HUES6 (cell line): Measurements from ENCODE around the gene CDH18.

Source experiments
- H3K27ac ChIP-seq: 2 replicates; pipeline ENCODE4 v1.7.0; 2013; ENCODE audit warnings: low read depth, mild to moderate bottlenecking, low read length, inconsistent platforms
- H3K27me3 ChIP-seq: 2 replicates; pipeline ENCODE4 v1.6.1; 2013; ENCODE audit warnings: low read length; ENCODE audit not compliant: control insufficient read depth, insufficient read depth
- H3K36me3 ChIP-seq: 2 replicates; pipeline ENCODE4 v1.6.1; 2013; ENCODE audit warnings: low read length; ENCODE audit not compliant: control insufficient read depth, insufficient read depth
- H3K4me1 ChIP-seq: 2 replicates; pipeline ENCODE4 v1.6.1; 2013; ENCODE audit warnings: low read length; ENCODE audit not compliant: control insufficient read depth, insufficient read depth
- H3K4me3 ChIP-seq: 2 replicates; pipeline ENCODE4 v1.5.1; 2013; ENCODE audit warnings: low read depth, low read length
- H3K9ac ChIP-seq: one replicate; pipeline ENCODE4 v1.6.1; 2013; ENCODE audit warnings: mild to moderate bottlenecking, low read length
- H3K9me3 ChIP-seq: 2 replicates; pipeline ENCODE4 v1.6.1; 2013; ENCODE audit warnings: low read depth, low read length; ENCODE audit not compliant: control insufficient read depth, insufficient read depth

The CDH18 gene

GRCh38 chr5:19987612-19988361 lies at the start of gene CDH18:
CDH18 (minus strand) TSS chr5:19988200; CDS start chr5:19838986, 149,214 bp downstream.
- H3K9ac ChIP-seq: peak within 1 kb of the TSS; percentile 7
- H3K36me3 ChIP-seq: no peaks in the 10 kb centered on the region
- peaks cover 45% of the 10 kb centered on the region for H3K27me3 ChIP-seq
- 0 out of 2 replicates have a peak, but pooled peaks cover 4% of the 10 kb centered on the region for H3K4me1 ChIP-seq
- no peaks in the 10 kb centered on the region for H3K9me3 ChIP-seq
- H3K27ac ChIP-seq: no peak within 1 kb of the TSS
- H3K4me3 ChIP-seq: peak within 1 kb of the TSS; percentile 62

- Histone ChIP-seq H3K4me1 (no peaks in the 10 kb centered on the region), H3K27ac (no peak overlapping the region), H3K4me3 (no peak overlapping the region), H3K27me3 (no peaks in the 10 kb centered on the region), H3K36me3 (no peaks in the 10 kb centered on the region), H3K9me3 (peaks cover 8% of the 10 kb centered on the region; the same call in 1 of the 2 replicates), H3K9ac (no peak overlapping the region)
These were observed 46.7 kb upstream of the CDH18 start for GRCh38 chr5:20034717-20035116.

GRCh38 chr5:20033881-20034280 lies 45.9 kb upstream of the CDH18 start:
- Histone ChIP-seq H3K9ac (no peak overlapping the region), H3K4me1 (no peaks in the 10 kb centered on the region), H3K27ac (no peak overlapping the region)

GRCh38 chr5:20032896-20033295 lies 44.9 kb upstream of the CDH18 start:
- Histone ChIP-seq H3K27ac (no peak overlapping the region), H3K4me3 (no peak overlapping the region), H3K27me3 (no peaks in the 10 kb centered on the region), H3K36me3 (no peaks in the 10 kb centered on the region), H3K4me1 (no peaks in the 10 kb centered on the region), H3K9me3 (peaks cover 8% of the 10 kb centered on the region; the same call in 1 of the 2 replicates), H3K9ac (no peak overlapping the region)

More at GRCh38 chr5:20033881-20034280, 45.9 kb upstream of the CDH18 start:
- peaks cover 8% of the 10 kb centered on the region; the same call in 1 of the 2 replicates for H3K9me3 ChIP-seq
- no peaks in the 10 kb centered on the region for H3K36me3 ChIP-seq
- H3K27me3 ChIP-seq: no peaks in the 10 kb centered on the region
- H3K4me3 ChIP-seq: no peak overlapping the region

- no peak overlapping the region for H3K4me3 ChIP-seq
- no peaks in the 10 kb centered on the region for H3K36me3 ChIP-seq
- no peak overlapping the region for H3K27ac ChIP-seq
- no peaks in the 10 kb centered on the region for H3K27me3 ChIP-seq
- no peaks in the 10 kb centered on the region for H3K4me1 ChIP-seq
- H3K9ac ChIP-seq: no peak overlapping the region
- H3K9me3 ChIP-seq: peaks cover 8% of the 10 kb centered on the region; the same call in 1 of the 2 replicates
These were observed 42.1 kb upstream of the CDH18 start for GRCh38 chr5:20030125-20030524.

- no peak overlapping the region for H3K4me3 ChIP-seq
- peaks cover 5% of the 10 kb centered on the region; the same call in 1 of the 2 replicates for H3K9me3 ChIP-seq
- H3K4me1 ChIP-seq: no peaks in the 10 kb centered on the region
- no peak overlapping the region for H3K9ac ChIP-seq
- H3K27ac ChIP-seq: no peak overlapping the region
- no peaks in the 10 kb centered on the region for H3K36me3 ChIP-seq
- no peaks in the 10 kb centered on the region for H3K27me3 ChIP-seq
These were observed 41.3 kb upstream of the CDH18 start for GRCh38 chr5:20029266-20029665.

GRCh38 chr5:20028506-20028905 lies 40.5 kb upstream of the CDH18 start:
- H3K27me3 ChIP-seq: no peaks in the 10 kb centered on the region
- no peak overlapping the region for H3K4me3 ChIP-seq
- H3K36me3 ChIP-seq: no peaks in the 10 kb centered on the region
- no peaks in the 10 kb centered on the region for H3K9me3 ChIP-seq
- no peaks in the 10 kb centered on the region for H3K4me1 ChIP-seq
- no peak overlapping the region for H3K27ac ChIP-seq
- no peak overlapping the region for H3K9ac ChIP-seq

GRCh38 chr5:20023686-20024180 lies 35.7 kb upstream of the CDH18 start:
- Histone ChIP-seq H3K9me3 (peaks cover 24% of the 10 kb centered on the region), H3K27me3 (no peaks in the 10 kb centered on the region), H3K27ac (no peak overlapping the region), H3K9ac (no peak overlapping the region), H3K4me3 (no peak overlapping the region), H3K4me1 (no peaks in the 10 kb centered on the region), H3K36me3 (no peaks in the 10 kb centered on the region)

- no peaks in the 10 kb centered on the region for H3K4me1 ChIP-seq
- H3K4me3 ChIP-seq: no peak overlapping the region
- no peaks in the 10 kb centered on the region for H3K27me3 ChIP-seq
- peaks cover 24% of the 10 kb centered on the region for H3K9me3 ChIP-seq
- no peaks in the 10 kb centered on the region for H3K36me3 ChIP-seq
- no peak overlapping the region for H3K9ac ChIP-seq
- no peak overlapping the region for H3K27ac ChIP-seq
These were observed 32.2 kb upstream of the CDH18 start for GRCh38 chr5:20020247-20020646.

GRCh38 chr5:20017021-20017420 lies 29.0 kb upstream of the CDH18 start:
- H3K9me3 ChIP-seq: peaks cover 24% of the 10 kb centered on the region
- H3K36me3 ChIP-seq: no peaks in the 10 kb centered on the region
- no peaks in the 10 kb centered on the region for H3K4me1 ChIP-seq
- H3K27me3 ChIP-seq: no peaks in the 10 kb centered on the region
- H3K27ac ChIP-seq: no peak overlapping the region
- H3K9ac ChIP-seq: no peak overlapping the region
- no peak overlapping the region for H3K4me3 ChIP-seq

- Histone ChIP-seq H3K9me3 (no peaks in the 10 kb centered on the region), H3K4me1 (no peaks in the 10 kb centered on the region), H3K9ac (no peak overlapping the region), H3K36me3 (no peaks in the 10 kb centered on the region), H3K4me3 (no peak overlapping the region), H3K27ac (no peak overlapping the region), H3K27me3 (no peaks in the 10 kb centered on the region)
These were observed 12.4 kb upstream of the CDH18 start for GRCh38 chr5:20000416-20000815.
